ENCODE data around the gene BEST4. TPM values are rescaled to one million over a fixed set of nuclear protein-coding genes. Genes with fewer than 3 reads are reported as not detected.
A peak's percentile ranks its signal among the peaks of the same experiment; 100 is the strongest.
"Not testable (repeated sequence)": the region's sequence is repeated elsewhere in the genome, so short reads cannot be mapped to it uniquely, and the experiment has no call there.

BEST4 gene
- total RNA-seq, 1 donor from 2014 or later, result not detected

DNA sequence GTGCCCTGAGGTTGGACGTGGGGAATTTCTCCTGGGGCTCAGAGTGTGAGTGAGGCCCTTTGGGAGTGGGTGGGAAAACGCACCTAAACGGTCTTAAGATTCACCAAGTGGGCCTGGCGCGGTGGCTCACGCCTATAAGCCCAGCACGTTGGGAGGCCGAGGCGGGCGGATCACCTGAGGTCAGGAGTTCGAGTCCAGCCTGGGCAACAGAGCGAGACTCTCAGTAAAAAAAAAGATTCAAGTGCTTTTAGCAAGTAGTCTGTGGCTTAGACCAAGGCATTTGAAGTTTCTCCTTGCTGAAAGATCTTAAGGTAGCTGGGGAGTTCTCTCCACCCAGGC is 11.3 kb downstream of the BEST4 start:
- H3K27me3 ChIP-seq (ENCODE audit: control insufficient read depth, insufficient read depth, low read length), result no peaks in the 10 kb centered on the region
- peaks cover 28% of the 10 kb centered on the region for H3K36me3 ChIP-seq (ENCODE audit: control insufficient read depth, insufficient read depth, low read length)
- DNase-seq (ENCODE audit: low read depth) (no peak), FAIRE-seq (no peak)
- TF ChIP-seq, protein P1, sequence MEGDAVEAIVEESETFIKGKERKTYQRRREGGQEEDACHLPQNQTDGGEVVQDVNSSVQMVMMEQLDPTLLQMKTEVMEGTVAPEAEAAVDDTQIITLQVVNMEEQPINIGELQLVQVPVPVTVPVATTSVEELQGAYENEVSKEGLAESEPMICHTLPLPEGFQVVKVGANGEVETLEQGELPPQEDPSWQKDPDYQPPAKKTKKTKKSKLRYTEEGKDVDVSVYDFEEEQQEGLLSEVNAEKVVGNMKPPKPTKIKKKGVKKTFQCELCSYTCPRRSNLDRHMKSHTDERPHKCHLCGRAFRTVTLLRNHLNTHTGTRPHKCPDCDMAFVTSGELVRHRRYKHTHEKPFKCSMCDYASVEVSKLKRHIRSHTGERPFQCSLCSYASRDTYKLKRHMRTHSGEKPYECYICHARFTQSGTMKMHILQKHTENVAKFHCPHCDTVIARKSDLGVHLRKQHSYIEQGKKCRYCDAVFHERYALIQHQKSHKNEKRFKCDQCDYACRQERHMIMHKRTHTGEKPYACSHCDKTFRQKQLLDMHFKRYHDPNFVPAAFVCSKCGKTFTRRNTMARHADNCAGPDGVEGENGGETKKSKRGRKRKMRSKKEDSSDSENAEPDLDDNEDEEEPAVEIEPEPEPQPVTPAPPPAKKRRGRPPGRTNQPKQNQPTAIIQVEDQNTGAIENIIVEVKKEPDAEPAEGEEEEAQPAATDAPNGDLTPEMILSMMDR (IDR thresholded peaks at IDR 0.05; ENCODE audit: insufficient read depth, low read length, severe bottlenecking), result no peak
- H3K4me3 ChIP-seq (ENCODE audit: low read depth, low read length), result peak overlapping the region; percentile 88

DNA sequence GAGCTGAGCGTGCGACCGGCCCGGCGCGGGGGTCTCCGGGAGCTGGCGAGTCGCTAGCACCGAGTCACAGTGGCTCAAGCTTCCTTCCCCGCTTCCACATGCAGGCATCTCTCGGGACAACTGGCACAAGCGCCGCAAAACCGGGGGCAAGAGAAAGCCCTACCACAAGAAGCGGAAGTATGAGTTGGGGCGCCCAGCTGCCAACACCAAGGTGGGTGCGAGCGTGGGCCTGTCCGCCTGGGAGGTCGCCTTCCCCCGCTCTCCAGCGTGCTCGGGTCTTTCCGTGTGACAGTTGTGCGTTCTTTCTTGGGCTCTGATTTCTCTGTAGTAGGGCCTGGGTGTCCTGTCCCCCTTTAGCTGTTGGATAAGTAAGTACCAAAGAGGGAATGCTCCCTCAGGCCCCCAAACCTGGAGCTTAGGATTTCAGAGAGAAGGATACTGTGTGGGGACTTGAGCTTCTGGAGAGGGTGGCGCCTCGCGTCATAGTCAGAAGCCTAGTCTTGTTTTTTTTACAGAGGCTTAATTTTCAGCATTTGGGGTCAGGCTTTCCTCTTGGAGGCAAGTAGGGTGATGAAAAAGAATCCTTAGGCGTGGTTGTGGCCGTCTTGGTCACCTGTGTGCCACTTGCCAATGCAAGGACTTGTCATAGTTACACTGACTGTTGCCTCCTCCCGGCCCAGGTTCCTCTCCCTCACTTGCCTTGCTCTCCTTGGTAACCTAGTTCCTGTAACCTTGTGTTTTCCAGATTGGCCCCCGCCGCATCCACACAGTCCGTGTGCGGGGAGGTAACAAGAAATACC is 11.8 kb downstream of the BEST4 start:
- no peak for FAIRE-seq
- TF ChIP-seq, protein P1 (IDR thresholded peaks at IDR 0.05; ENCODE audit: insufficient read depth, low read length, severe bottlenecking), result no peak
- Histone ChIP-seq H3K36me3 (ENCODE audit: control insufficient read depth, insufficient read depth, low read length) (peaks cover 28% of the 10 kb centered on the region), H3K27me3 (ENCODE audit: control insufficient read depth, insufficient read depth, low read length) (no peaks in the 10 kb centered on the region), H3K4me3 (ENCODE audit: low read depth, low read length) (peak overlapping the region; percentile 88)
- DNase-seq (ENCODE audit: low read depth), result no peak

DNA sequence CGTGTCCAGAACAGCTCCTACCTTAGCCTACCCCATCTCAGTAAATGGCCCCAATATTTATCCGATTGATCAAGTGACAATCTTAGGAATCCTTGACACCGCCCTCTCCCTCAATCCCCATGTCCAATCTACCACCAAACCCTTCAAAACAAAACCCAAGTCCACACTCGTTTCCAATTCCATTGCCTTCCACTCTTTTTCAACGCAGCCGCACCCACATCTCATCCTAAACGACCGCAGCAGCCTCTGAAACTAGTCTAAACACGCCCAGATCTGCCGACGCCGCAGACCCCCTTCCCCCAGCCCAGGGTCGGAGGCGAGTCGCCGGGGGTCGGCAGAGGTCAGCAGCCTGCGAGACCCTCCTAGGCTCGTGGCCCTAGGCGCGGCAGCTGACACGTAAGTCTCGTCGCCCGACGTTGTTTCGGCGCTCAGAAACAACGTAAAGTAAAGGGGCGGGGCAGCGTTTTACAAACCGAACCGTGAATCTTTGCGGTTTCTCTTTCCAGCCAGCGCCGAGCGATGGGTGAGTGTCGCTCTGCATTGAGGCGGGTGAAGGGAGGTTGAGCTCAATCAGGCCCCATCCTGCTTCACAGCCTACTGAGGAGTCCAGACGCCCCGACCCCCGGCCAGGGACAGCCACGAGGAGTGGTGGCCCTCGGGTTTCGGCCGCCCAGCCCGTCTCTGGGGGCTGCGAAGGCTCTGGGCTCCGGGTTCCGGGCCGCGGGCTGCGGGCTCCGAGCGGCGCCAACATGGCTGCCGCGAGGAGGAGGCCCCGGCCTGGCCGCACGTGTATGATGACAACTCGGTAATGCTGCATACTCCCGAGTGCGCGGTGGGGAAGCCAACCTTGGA is 12.7 kb downstream of the BEST4 start, which contains the start of gene RPS8:
Gene RPS8 (plus strand): TSS at position 463 of the 852 bp plus-strand sequence. CDS start 57 bp downstream, at position 520.
- TF ChIP-seq, protein P1 (IDR thresholded peaks at IDR 0.05; ENCODE audit: insufficient read depth, low read length, severe bottlenecking), result no peak
- DNase-seq (ENCODE audit: low read depth), result peak; percentile 84

DNA sequence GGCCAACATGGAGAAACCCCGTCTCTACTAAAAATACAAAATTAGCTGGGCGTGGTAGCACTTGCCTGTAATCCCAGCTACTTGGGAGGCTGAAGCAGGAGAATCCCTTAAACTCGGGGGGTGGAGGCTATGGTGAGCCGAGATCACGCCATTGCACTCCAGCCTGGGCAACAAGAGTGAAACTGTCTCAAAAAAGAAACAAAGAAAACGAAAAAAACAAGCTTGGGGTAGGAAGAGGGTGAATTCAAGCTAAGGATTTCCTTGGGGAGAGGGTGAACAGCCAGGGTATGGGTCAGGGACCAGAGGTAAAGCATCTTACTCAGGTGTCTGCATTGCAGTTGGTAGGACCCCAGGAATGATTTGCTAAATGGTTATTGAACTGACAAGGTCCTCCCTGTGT is 21.5 kb downstream of the BEST4 start:
- not testable (repeated sequence) for FAIRE-seq; H3K36me3 ChIP-seq (ENCODE audit: control insufficient read depth, insufficient read depth, low read length); H3K27me3 ChIP-seq (ENCODE audit: control insufficient read depth, insufficient read depth, low read length); DNase-seq (ENCODE audit: low read depth); H3K4me3 ChIP-seq (ENCODE audit: low read depth, low read length)

More for the DNA sequence above, 12.7 kb downstream of the BEST4 start, which contains the start of gene RPS8:
- Histone ChIP-seq H3K4me3 (ENCODE audit: low read depth, low read length) (peak within 1 kb of the TSS; percentile 88), H3K27me3 (ENCODE audit: control insufficient read depth, insufficient read depth, low read length) (no peaks in the 10 kb centered on the region), H3K36me3 (ENCODE audit: control insufficient read depth, insufficient read depth, low read length) (peaks cover 28% of the 10 kb centered on the region)
- FAIRE-seq, result no peak

DNA sequence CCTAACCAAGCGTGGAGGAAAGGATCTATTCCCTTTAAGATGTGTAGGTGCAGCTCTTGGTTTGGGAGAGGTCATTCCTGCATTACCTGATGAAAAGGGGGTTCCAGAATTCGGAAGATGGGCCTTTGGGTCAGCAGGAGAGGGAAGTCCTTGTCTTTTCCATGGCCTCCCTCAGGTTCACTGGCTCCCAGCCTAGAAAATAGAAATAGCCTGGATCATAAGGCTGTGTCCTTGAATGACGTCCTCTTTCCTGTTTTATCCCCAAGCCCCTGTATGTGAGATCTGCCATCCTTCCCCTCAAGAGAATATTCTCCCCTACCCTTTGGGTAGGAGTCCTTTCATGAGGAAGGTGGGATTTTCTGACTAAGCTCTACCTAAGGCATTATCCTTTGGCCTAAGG is 27.1 kb downstream of the BEST4 start:
- DNase-seq (ENCODE audit: low read depth), result no peak
- Histone ChIP-seq H3K4me3 (ENCODE audit: low read depth, low read length) (no peak overlapping the region), H3K27me3 (ENCODE audit: control insufficient read depth, insufficient read depth, low read length) (no peaks in the 10 kb centered on the region), H3K36me3 (ENCODE audit: control insufficient read depth, insufficient read depth, low read length) (peaks cover 15% of the 10 kb centered on the region)
- FAIRE-seq, result no peak
- TF ChIP-seq, protein P1 (IDR thresholded peaks at IDR 0.05; ENCODE audit: insufficient read depth, low read length, severe bottlenecking), result no peak

DNA sequence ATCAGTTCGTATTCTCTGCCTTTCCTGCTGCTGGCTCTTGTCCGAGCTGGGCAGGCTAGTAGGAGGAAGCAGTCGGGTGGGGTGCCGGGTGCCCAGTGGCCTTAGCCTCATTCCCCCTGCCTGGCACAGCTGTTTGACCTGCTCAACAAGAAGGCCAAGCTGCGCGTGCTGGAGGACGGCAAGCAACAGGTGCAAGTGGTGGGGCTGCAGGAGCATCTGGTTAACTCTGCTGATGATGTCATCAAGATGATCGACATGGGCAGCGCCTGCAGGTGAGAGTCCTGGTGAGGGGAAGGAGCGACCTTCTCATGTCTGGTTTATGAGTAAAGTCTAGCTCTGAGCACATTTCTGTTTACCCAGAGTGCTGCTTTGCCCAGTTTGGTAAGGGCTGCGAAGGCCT is 28.9 kb downstream of the BEST4 start:
- DNase-seq (ENCODE audit: low read depth) (no peak), FAIRE-seq (no peak)
- TF ChIP-seq, protein P1 (IDR thresholded peaks at IDR 0.05; ENCODE audit: insufficient read depth, low read length, severe bottlenecking), result no peak
- H3K36me3 ChIP-seq (ENCODE audit: control insufficient read depth, insufficient read depth, low read length), result peaks cover 20% of the 10 kb centered on the region
- H3K27me3 ChIP-seq (ENCODE audit: control insufficient read depth, insufficient read depth, low read length), result no peaks in the 10 kb centered on the region
- no peak overlapping the region for H3K4me3 ChIP-seq (ENCODE audit: low read depth, low read length)
